ENCODE measurements around the gene CLIC2. TPM values are rescaled to one million over a fixed set of nuclear protein-coding genes. Genes with fewer than 3 reads are reported as not detected.

The CLIC2 gene
- total RNA-seq, 6 experiments from 2014 or later = 0.09 to 0.24 TPM; not detected in 4

DNA sequence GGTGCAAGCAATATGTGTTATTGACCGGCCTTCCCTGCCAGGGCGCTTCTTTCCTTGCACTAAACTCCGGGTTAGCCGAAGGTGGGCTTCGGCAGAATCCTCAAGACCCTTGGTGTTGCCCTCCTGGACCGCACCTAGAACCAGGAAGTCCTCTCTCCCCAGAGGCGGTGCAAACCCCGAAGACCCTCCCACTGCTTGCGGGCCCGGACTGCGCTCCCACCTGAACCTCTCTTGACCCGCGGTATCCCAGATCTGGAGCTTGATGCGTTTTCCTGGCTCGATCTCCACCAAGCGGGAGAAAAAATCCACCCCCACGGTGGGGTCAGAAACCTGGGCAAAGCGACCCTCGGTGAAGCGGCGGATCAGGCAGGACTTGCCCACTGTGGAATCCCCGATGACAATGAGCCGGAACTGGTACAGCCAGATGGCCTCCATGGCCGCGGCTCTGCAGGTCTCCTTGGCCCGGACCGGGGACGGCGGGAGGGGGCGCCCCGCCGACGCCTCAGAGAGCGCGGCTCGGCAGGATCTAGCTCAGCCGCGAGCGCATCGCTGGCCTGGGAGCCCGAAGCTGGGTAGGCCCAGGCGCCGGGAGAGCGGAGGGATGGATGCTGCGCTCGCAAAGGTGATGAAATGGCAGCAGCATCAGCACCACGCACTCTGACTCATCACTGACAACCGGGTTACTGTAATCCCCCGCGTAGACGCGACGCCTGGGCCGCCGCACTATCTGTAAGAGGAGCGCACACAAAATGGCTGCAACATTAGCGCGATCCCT lies 70.4 kb downstream of the CLIC2 start, which contains the start of gene RAB39B:
RAB39B (minus strand) TSS at position 638 of the 775 bp plus-strand sequence; CDS start at position 435, 203 bp downstream.
- Mint-ChIP-seq H3K27me3 (ENCODE audit: insufficient read depth) (no peaks in the 10 kb centered on the region), H3K4me1 (ENCODE audit: low read depth) (no peaks in the 10 kb centered on the region), H3K27ac (no peak within 1 kb of the TSS), H3K36me3 (ENCODE audit: low read depth) (no peaks in the 10 kb centered on the region), H3K4me3 (0 out of 2 replicates have a peak within 1 kb of the TSS, but pooled peaks have one; percentile 38), H3K9me3 (no peaks in the 10 kb centered on the region)
- TF ChIP-seq, protein P1, sequence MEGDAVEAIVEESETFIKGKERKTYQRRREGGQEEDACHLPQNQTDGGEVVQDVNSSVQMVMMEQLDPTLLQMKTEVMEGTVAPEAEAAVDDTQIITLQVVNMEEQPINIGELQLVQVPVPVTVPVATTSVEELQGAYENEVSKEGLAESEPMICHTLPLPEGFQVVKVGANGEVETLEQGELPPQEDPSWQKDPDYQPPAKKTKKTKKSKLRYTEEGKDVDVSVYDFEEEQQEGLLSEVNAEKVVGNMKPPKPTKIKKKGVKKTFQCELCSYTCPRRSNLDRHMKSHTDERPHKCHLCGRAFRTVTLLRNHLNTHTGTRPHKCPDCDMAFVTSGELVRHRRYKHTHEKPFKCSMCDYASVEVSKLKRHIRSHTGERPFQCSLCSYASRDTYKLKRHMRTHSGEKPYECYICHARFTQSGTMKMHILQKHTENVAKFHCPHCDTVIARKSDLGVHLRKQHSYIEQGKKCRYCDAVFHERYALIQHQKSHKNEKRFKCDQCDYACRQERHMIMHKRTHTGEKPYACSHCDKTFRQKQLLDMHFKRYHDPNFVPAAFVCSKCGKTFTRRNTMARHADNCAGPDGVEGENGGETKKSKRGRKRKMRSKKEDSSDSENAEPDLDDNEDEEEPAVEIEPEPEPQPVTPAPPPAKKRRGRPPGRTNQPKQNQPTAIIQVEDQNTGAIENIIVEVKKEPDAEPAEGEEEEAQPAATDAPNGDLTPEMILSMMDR (IDR thresholded peaks at IDR 0.05) = no peak
- DNase-seq = peak; percentile 11

DNA sequence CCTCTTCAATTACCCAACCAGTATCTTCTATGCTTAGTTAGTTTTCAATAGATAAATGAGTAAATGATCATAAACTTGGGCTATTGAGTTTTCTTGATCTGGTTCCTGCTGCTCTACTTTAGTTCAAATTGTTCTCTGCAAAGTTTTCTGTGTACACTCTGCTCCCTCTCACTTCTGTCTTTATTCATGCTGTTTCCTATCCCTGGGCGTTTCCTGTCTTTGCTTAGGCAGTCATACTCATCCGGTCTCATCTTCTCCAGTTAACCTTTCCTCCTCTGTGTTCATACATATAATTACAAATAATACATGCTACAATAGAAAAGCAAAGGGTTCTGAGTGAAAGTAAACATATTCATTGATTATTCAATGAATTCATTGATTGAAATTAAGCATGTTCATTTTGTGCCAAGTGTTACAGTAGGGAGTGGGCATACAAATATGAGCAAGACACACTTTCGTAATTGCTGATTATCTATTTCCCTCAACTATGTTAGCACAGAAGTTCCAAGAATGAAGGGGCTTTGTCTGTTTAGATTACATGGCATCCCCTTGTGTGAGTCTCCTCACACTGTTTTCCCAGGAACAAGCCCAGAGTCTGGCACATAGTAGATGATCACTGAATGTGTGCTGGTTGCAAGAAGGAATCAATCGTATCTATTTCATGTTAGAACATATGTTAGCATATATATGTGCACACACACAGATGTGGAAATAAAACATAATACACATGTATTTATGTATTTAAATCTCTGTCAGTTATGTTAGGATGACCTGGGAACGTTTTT lies 71.3 kb downstream of the CLIC2 start:
- Mint-ChIP-seq H3K4me3 (no peak overlapping the region), H3K9me3 (no peaks in the 10 kb centered on the region), H3K36me3 (ENCODE audit: low read depth) (no peaks in the 10 kb centered on the region), H3K27me3 (ENCODE audit: insufficient read depth) (no peaks in the 10 kb centered on the region), H3K4me1 (ENCODE audit: low read depth) (no peaks in the 10 kb centered on the region), H3K27ac (no peak overlapping the region)
- no peak for DNase-seq
- TF ChIP-seq, protein P1 (IDR thresholded peaks at IDR 0.05) = no peak

DNA sequence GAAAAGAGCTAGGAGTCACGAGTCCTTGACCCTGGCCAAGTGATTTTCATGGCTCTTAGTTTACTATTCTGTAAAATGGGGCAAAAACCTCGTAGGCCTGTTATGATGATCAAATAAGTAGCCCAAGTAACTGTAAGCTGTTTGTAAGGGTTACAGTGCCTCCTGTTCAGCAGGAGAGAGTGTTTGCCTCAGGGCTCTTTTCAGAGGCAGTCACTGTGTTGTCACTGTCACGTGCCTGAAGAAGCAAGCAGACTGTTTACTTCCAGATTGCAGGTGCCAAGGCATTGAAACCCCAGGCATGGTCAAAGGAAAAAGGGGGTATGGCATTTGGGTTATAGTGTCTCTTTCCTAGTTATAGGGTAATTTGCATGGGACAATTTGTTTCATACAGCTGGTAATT lies 74.7 kb downstream of the CLIC2 start:
- no peak overlapping the region for H3K27ac Mint-ChIP-seq
- no peaks in the 10 kb centered on the region for H3K36me3 Mint-ChIP-seq (ENCODE audit: low read depth)
- DNase-seq = no peak
- H3K27me3 Mint-ChIP-seq (ENCODE audit: insufficient read depth) = no peaks in the 10 kb centered on the region; the same call in 1 of the 2 replicates
- H3K4me1 Mint-ChIP-seq (ENCODE audit: low read depth) = no peaks in the 10 kb centered on the region
- no peaks in the 10 kb centered on the region for H3K9me3 Mint-ChIP-seq
- no peak overlapping the region for H3K4me3 Mint-ChIP-seq
- TF ChIP-seq, protein P1 (IDR thresholded peaks at IDR 0.05) = no peak

DNA sequence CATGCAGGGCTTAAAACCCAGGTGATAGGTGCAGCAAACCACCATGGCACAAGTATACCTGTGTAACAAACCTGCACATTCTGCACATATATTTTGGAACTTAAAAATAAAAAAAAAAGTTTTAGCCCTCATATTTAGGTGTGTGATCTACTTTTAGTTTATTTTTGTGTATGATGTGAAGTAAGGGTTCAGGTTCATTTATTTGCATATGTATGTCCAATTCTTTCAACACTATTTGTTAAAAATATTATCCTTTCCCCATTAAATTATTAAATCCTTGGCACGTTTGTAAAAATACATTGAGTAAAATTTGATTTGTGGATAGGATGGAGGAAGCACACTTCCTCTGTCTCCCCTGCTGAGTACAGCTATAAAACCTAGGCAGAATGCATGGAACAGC lies 83.0 kb downstream of the CLIC2 start:
- no peak for DNase-seq
- H3K9me3 Mint-ChIP-seq = no peaks in the 10 kb centered on the region
- H3K27me3 Mint-ChIP-seq (ENCODE audit: insufficient read depth) = no peaks in the 10 kb centered on the region; the same call in 1 of the 2 replicates
- H3K4me1 Mint-ChIP-seq (ENCODE audit: low read depth) = no peaks in the 10 kb centered on the region
- H3K36me3 Mint-ChIP-seq (ENCODE audit: low read depth) = no peaks in the 10 kb centered on the region
- H3K4me3 Mint-ChIP-seq = no peak overlapping the region
- H3K27ac Mint-ChIP-seq = no peak overlapping the region
- TF ChIP-seq, protein P1 (IDR thresholded peaks at IDR 0.05) = no peak

DNA sequence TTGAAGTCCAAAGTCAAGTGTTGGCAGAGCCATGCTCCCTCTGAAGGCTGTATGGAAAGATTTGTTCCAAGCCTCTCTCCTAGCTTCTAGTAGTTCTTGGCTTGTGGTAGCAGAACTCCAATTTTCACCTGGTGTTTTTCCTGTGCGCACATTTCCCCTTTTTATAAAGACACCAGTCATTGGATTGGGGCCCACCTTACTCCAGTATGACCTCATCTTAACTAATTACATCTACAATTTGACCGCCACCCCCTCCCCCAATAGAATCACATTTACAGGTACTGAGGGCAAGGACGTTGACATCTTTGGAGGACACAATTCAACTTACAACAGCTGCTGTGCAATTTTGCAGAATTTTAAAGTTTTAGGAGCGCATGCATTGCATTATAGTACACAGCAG lies 86.9 kb downstream of the CLIC2 start:
- no peak for DNase-seq
- Mint-ChIP-seq H3K4me1 (ENCODE audit: low read depth) (no peaks in the 10 kb centered on the region), H3K9me3 (no peaks in the 10 kb centered on the region), H3K36me3 (ENCODE audit: low read depth) (no peaks in the 10 kb centered on the region), H3K27me3 (ENCODE audit: insufficient read depth) (no peaks in the 10 kb centered on the region), H3K27ac (no peak overlapping the region), H3K4me3 (no peak overlapping the region)
- TF ChIP-seq, protein P1 (IDR thresholded peaks at IDR 0.05) = no peak

All from HFFc6 (cell line).